ENCODE results near the gene RAPGEF6. TPM values are rescaled to one million over a fixed set of nuclear protein-coding genes. Genes with fewer than 3 reads are reported as not detected.

RAPGEF6 gene
- total RNA-seq, 3 donors from 2014 or later: 21.8 to 56.3 (median 31.5) TPM

- Histone ChIP-seq H3K9me3 (no peaks in the 10 kb centered on the region), H3K36me3 (no peaks in the 10 kb centered on the region), H3K4me1 (no peaks in the 10 kb centered on the region), H3K27me3 (no peaks in the 10 kb centered on the region), H3K27ac (no peak overlapping the region), H3K4me3 (no peak overlapping the region)
- TF ChIP-seq POLR2AphosphoS5 (IDR thresholded peaks at IDR 0.05) (no peak), POLR2A (IDR thresholded peaks at IDR 0.05) (no peak), CTCF (IDR thresholded peaks at IDR 0.05) (no peak)
- intact Hi-C loops (cut with DNase I; ENCODE audit: low total_unique reads): no loop called here
- DNase-seq (ENCODE audit: low spot score in 2 of 2): no peak
These were observed 24.6 kb downstream of the RAPGEF6 start for GRCh38 chr5:131610198-131611063.

GRCh38 chr5:131609774-131610173, 25.3 kb downstream of the RAPGEF6 start:
- Histone ChIP-seq H3K4me1 (no peaks in the 10 kb centered on the region), H3K36me3 (no peaks in the 10 kb centered on the region), H3K27ac (no peak overlapping the region), H3K9me3 (no peaks in the 10 kb centered on the region), H3K4me3 (no peak overlapping the region), H3K27me3 (no peaks in the 10 kb centered on the region)
- TF ChIP-seq CTCF (IDR thresholded peaks at IDR 0.05) (no peak), POLR2A (IDR thresholded peaks at IDR 0.05) (no peak), POLR2AphosphoS5 (IDR thresholded peaks at IDR 0.05) (no peak)
- intact Hi-C loops (cut with DNase I; ENCODE audit: low total_unique reads): no loop called here
- no peak for DNase-seq (ENCODE audit: low spot score in 2 of 2)

- intact Hi-C loops (cut with DNase I; ENCODE audit: low total_unique reads): no loop called here
- no peaks in the 10 kb centered on the region for H3K36me3 ChIP-seq
- H3K27ac ChIP-seq: no peak overlapping the region
- no peak for DNase-seq (ENCODE audit: low spot score in 2 of 2)
- H3K9me3 ChIP-seq: no peaks in the 10 kb centered on the region
- H3K4me1 ChIP-seq: no peaks in the 10 kb centered on the region
- TF ChIP-seq POLR2AphosphoS5 (IDR thresholded peaks at IDR 0.05): no peak
- TF ChIP-seq POLR2A (IDR thresholded peaks at IDR 0.05): no peak
- TF ChIP-seq CTCF (IDR thresholded peaks at IDR 0.05): no peak
- no peak overlapping the region for H3K4me3 ChIP-seq
- H3K27me3 ChIP-seq: no peaks in the 10 kb centered on the region
These were observed 26.4 kb downstream of the RAPGEF6 start for GRCh38 chr5:131608597-131608996.

GRCh38 chr5:131607903-131608540, 27.0 kb downstream of the RAPGEF6 start:
- intact Hi-C loops (cut with DNase I; ENCODE audit: low total_unique reads): no loop called here
- Histone ChIP-seq H3K4me1 (no peaks in the 10 kb centered on the region), H3K36me3 (no peaks in the 10 kb centered on the region), H3K4me3 (no peak overlapping the region), H3K9me3 (no peaks in the 10 kb centered on the region), H3K27me3 (no peaks in the 10 kb centered on the region), H3K27ac (no peak overlapping the region)
- no peak for DNase-seq (ENCODE audit: low spot score in 2 of 2)
- TF ChIP-seq POLR2A (IDR thresholded peaks at IDR 0.05): no peak
- TF ChIP-seq POLR2AphosphoS5 (IDR thresholded peaks at IDR 0.05): no peak
- TF ChIP-seq CTCF (IDR thresholded peaks at IDR 0.05): no peak

GRCh38 chr5:131607418-131607817, 27.6 kb downstream of the RAPGEF6 start:
- Histone ChIP-seq H3K4me3 (no peak overlapping the region), H3K4me1 (no peaks in the 10 kb centered on the region), H3K9me3 (no peaks in the 10 kb centered on the region), H3K27ac (no peak overlapping the region), H3K36me3 (no peaks in the 10 kb centered on the region), H3K27me3 (no peaks in the 10 kb centered on the region)
- intact Hi-C loops (cut with DNase I; ENCODE audit: low total_unique reads): no loop called here
- TF ChIP-seq CTCF (IDR thresholded peaks at IDR 0.05) (no peak), POLR2AphosphoS5 (IDR thresholded peaks at IDR 0.05) (no peak), POLR2A (IDR thresholded peaks at IDR 0.05) (no peak)
- DNase-seq (ENCODE audit: low spot score in 2 of 2): no peak
